Measurements from ENCODE around the gene TAF6L.
"Not testable (repeated sequence)": the region's sequence is repeated elsewhere in the genome, so short reads cannot be mapped to it uniquely, and the experiment has no call there.

TAF6L gene

DNA sequence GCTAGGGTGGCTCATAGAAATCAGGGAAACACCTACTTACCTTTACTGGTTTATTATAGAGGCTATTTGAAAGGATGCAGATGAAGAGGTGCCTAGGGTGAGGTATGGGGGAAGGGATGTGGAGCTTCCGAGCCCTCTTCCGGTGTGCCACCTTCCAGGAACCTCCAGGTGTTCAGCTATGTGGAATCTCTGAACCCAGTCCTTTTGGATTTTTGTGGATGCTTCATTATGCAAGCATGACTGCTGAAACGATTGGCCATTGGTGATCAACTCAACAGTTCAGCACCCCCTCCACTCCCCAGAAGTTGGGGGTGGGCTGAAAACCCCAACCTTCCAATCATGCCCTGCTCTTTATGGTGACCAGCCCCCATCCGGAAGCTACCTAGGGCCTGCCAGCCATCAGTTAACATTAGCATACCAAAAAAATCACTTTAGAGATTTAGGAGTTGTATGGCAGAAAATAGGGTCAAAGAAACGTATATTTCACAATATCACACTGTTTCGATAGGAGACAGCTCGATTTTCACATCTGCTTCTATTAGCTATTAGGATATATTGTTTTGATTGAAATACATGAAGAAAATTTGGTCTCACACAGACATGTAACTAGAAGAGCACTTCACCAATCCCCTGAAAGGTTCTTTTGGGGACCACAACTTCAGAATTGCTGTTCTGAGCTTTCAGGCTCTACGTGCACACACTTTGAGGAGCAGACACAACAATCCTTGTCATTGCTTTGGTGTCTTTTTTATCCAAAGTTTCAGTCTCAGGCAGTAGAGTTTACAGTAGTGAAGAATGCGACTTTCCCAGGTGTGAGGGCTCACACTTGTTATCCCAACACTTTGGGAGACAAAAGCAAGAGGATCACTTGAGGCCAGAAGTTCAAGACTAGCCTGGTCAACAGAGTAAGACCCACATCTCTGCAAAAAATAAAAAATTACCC lies 13.1 kb upstream of the TAF6L start:
- peak; percentile 96 for DNase-seq (ENCODE audit: low read depth, low spot score)

DNA sequence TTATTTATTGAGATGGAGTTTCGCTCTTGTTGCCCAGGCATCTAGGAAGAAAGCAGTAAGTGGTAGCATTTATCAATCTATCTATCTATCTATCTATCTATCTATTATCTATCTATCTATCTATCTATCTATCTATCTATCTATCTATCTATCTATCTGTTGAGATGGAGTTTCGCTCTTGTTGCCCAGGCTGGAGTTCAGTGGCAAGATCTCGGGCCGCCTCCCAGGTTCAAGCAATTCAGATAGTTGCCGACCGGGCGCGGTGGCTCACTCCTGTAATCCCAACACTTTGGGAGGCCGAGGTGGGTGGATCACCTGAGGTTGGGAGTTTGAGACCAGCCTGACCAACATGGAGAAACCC lies 10.3 kb upstream of the TAF6L start:
- DNase-seq (ENCODE audit: low read depth, low spot score), result not testable (repeated sequence)

DNA sequence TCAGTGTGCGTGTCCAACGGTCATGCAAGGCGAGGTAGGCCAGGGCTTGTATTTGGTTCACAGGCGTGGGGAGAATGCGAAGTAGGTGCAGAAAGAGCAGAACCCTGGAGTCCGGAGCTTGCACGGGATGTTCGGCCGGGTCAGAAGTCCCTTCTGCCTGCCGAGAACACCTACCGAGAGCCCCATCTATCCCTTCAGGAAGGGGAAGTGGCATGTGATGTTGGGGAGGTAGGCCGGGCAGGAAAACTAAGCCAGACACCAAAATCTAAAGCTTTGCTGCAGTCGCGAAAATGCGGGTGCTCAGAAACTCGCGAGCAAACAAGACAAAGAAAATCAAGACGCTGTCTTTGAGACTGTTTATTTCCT lies 435 bp upstream of the TAF6L start:
- peak; percentile 20 for DNase-seq (ENCODE audit: low read depth, low spot score)

DNA sequence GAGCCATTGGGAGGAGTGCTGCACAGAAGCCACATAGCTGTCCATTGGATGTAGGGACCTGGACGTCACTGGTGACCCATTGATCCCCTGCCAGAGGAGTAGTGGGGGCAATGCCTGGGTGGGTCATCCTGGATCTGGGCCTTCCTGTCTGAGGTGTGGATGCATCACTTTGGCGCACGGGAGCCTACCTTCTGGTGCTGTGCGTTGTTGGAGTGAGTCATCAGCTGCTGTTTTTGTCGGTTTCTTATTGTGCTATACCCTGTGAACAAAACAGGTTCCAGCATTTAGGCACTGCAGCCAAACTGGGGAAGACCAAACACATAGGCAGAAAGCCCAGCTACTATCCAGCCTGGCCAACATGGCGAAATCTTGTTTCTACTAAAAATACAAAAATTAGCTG lies 3.2 kb downstream of the TAF6L start:
- DNase-seq (ENCODE audit: low read depth, low spot score), result no peak

DNA sequence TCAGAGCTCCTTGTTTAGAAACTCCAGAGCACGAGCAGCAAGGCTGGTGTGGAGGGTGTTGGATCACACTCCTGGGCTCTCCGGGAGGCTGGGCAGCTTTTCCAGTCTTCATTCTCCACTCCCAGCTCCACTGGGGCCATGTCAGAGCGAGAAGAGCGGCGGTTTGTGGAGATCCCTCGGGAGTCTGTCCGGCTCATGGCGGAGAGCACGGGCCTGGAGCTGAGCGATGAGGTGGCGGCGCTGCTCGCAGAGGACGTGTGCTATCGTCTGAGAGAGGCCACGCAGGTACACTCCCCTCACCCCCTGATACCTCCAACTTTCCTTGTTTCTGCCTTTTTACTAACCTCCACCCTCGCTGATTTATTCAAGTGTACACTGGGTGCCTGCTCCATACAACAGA lies 4.5 kb downstream of the TAF6L start:
- DNase-seq (ENCODE audit: low read depth, low spot score), result no peak

DNA sequence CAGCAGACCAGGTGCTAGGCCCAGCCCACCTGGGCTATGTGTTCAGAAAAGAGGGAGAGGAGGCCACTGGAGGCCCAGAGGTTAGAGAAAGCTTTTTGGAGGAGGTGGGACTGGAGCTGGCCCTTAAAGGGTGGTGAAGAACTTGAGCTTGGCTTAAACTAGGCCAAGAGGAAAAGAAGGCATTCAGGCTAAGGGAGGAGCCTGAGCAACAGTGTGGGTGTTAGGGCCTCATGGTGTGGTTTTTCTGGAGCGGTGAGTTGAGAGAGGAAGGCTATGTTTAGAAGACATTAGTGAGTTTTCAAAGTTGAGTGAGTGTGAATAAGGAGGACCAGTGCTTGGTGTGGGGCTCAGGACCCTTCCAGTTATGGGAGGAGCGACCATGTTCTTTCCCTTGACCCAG lies 6.2 kb downstream of the TAF6L start:
- no peak for DNase-seq (ENCODE audit: low read depth, low spot score)

DNA sequence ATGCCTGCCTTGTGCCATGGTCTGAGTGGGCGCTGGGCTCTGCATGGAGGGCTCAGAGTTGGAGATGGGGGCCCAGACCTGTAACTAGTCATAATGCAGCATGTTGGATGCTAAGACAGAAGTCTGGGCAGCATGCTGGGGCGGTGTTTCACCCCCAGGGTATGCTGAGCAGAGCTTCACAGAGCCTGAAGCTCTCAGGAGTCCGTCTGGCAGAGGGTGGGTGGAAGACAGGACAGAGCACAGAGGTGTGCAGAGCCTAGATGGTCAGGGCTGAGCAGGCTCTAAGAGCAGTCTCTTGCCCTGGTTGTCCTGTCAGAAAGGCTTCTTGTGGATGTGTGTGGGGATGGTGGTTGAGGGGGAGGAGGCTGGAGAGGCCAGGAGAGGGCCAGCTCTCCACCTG lies 7.2 kb downstream of the TAF6L start:
- DNase-seq (ENCODE audit: low read depth, low spot score), result no peak

DNA sequence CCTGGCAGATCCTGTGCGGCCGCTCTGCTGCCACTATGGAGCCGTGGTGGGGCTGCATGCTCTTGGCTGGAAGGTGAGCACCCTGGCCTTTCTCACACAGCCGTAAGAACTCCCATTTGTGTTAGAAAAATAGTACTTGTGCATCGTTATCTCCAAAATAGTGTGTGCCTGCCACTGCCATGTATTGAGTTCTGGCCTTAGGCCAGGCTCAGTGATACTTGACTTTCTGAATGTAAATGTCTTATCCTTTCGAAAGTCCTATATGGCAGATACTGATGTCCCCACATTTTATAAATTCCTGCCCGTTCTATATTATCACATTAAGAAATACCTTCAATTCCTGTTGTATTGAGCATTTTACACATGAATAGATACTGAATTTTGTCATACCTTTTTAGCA lies 11.6 kb downstream of the TAF6L start:
- no peak for DNase-seq (ENCODE audit: low read depth, low spot score)

DNA sequence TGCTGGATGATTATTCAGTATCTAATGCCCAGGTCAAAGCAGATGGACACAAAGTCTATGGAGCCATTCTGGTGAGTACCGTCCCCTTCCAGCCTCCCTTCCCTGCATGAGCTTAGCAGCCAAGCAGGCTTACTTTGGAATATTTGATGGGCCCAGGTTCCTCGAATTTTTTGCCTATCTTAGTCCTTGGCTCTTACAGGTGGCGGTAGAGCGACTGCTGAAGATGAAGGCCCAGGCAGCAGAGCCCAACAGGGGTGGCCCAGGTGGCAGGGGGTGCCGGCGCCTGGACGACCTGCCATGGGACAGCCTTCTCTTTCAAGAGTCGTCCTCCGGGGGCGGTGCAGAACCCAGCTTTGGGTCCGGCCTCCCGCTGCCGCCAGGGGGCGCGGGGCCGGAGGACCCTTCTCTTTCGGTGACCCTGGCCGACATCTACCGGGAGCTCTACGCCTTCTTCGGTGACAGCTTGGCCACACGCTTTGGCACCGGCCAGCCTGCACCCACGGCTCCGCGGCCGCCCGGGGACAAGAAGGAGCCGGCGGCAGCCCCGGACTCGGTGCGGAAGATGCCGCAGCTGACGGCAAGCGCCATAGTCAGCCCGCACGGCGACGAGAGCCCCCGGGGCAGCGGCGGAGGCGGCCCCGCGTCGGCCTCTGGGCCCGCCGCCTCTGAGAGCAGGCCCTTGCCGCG lies 15.3 kb downstream of the TAF6L start:
- no peak for DNase-seq (ENCODE audit: low read depth, low spot score)

DNA sequence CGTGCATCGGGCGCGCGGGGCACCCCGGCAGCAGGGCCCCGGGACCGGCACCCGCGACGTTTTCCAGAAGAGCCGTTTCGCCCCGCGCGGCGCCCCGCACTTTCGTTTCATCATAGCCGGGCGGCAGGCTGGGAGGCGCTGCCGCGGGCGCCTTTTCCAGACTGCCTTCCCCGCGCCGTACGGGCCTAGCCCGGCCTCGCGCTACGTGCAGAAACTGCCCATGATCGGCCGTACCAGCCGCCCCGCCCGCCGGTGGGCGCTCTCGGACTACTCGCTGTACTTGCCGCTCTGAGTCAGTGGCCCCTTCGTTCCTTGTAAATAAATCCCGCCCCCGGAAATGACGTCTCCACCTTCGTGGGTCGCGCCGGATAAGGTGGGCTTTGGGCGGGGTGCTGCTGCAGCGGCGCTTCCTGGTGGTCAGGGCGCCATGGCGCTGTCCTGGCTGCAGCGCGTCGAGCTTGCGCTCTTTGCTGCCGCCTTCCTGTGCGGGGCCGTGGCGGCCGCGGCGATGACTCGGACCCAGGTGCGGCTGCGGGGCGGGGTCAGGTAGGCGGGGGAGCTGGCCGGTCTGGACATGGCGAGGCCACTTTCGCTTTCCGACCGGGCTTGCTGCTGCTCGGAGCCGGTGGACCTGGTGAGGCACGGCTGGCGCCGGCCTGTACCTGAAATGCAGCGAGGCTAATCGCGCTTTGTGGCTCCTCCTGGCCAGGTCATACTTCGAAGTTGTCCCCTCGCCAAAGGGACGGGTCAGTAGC lies 16.0 kb downstream of the TAF6L start, which contains the start of gene TMEM179B:
TMEM179B (plus strand) TSS at position 398 of the 755 bp plus-strand sequence; CDS start at position 428, 30 bp downstream.
- no peak for DNase-seq (ENCODE audit: low read depth, low spot score)

DNA sequence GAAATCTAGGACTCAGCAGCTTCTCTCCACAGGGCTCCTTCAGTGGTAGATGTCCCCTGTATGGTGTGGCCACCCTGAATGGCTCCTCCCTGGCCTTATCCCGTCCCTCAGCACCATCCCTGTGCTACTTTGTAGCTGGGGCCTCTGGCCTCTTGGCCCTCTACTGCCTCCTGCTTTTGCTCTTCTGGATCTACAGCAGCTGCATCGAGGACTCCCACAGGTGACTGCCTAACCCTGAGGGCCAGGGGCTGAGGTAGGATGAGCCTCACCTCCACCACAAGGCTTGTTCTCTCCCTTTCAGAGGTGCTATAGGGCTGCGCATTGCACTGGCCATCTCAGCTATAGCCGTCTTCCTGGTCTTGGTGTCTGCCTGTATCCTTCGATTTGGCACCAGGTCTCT lies 17.8 kb downstream of the TAF6L start:
- no peak for DNase-seq (ENCODE audit: low read depth, low spot score)

DNA sequence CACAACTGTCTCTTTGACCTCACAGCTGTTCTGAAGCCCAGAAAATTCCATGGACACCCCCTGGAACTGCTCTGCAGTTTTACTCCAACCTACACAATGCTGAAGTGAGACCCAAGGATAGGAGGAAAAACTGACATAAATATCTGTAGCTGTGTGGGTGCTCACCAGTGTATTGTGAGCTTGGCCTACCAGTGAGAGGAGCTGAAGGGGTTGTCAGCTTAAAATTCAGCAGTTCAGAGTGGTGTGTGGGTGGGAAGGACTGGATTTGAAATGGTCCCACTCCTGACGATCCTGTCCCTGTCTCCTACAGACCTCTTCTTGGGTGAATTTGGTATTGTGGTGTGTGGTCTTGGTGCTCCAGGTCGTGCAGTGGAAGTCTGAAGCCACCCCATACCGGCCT lies 18.4 kb downstream of the TAF6L start:
- no peak for DNase-seq (ENCODE audit: low read depth, low spot score)

DNA sequence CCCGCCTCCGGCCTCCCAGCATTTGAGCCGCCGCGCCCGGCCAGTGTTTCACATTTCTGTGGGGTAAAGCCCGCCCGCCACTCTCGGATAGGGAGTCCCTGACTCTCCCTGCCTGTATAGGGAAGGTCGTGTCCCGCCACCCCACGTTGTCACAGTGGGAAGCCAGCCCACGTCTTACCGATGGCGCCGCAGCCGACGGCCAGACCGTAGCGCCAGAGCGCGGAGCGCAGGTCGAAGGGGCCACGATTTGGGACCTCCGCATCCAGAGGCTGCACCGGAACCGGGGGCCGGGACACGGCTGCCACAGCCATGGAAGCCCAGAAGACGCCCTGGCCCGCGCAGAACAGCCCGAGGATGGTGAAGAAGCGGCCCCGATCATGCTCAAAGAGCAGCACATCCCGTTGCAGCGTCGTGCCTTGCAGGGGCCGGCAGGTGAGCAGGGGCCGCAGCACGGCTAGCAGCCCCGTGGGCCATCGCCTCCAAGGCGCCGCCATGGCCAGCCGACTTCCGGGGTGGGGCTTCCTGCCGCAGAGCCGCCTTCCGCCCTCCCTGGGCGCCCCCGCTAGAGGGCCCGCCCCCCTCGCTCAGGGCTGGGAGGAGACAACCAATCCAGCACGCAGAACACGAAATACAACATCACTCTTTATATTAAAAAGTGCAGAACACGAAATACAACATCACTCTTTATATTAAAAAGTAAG lies 20.5 kb downstream of the TAF6L start, which contains the start of gene TMEM223:
TMEM223 (minus strand) TSS at position 506 of the 701 bp plus-strand sequence; CDS start at position 494, 12 bp downstream.
- DNase-seq (ENCODE audit: low read depth, low spot score), result no peak

DNA sequence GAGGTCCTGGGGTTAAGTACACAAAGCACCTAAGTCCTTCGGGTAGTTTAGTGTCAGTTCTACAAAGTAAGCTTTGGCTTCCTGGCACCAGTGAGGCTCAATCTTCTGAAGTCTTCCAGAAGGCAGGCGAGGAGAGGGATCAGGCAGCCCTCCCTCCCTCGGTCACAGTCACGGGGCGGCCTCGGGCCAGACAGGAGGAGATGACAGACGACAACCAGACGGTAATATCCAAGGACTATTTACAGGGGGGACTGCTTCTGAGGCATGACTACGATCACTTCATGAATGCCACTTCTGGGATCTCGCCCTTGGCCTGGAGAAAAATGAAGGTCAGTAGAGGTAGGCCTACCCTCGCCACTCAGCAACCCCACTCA lies 21.0 kb downstream of the TAF6L start:
- no peak for DNase-seq (ENCODE audit: low read depth, low spot score)

DNA sequence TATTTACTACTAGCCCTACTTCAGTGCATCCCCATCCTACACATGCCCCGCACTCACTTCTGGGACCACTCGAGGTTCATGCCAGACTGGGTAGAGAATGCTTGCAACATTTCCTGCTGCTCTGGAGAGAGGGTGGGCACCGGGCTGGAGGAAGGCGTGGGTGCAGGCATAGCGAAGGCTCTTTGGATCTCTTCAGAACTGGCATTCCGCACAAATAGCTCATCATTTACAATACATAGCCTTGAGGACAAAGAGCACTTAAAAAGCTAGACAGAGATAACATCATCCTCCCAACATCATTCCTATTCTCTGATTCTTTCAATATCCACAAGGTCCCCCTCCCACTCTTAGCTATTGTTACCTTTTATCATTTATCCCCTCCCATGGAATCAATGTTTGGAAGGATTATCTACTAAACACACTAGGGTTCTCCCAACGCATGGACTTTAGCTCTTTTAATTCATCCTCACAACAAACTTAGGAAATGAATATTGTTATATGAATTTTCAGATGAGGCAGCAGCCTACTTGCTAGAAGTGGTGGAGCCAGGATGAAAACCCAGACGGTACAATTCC lies 23.1 kb downstream of the TAF6L start:
- no peak for DNase-seq (ENCODE audit: low read depth, low spot score)

DNA sequence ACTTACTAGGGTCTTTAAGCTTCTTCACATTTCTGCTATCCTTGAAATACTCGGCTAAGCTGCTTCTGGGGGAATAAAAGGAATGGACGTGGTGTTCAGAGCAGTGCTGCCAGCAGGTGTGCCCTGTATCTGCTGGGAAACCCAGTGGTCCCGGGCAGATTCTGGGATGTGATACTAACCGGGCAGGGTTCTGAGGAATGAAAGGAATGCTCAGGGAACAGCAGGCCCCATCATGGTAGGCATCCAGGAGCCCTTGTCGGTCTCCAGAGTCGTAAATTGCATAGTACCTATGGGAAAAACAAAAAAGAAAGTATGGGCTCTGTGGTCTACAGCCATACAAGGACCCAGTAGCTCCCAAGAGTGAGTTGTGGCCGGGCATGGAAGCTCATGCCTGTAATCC lies 25.1 kb downstream of the TAF6L start:
- DNase-seq (ENCODE audit: low read depth, low spot score), result no peak

DNA sequence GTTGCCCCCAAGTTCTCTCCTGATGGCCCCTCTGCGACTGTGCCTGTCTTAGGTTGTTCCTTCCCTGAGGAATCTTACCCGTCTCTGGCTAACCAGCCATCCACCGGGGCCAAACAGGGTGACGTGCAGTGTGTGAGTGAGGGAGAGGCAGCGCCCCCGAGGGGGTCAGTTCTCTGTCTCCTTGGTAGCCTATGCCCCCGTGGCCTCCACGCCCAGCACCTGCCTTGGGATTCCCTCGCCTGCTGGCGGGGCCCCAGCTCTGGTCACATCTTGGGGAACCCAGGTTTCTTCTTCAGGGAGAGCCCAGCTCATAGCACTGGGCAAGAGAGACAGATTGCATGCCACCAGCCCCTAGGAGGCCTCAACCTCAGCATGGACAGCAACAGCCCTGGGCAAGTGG lies 28.3 kb downstream of the TAF6L start:
- DNase-seq (ENCODE audit: low read depth, low spot score), result no peak

DNA sequence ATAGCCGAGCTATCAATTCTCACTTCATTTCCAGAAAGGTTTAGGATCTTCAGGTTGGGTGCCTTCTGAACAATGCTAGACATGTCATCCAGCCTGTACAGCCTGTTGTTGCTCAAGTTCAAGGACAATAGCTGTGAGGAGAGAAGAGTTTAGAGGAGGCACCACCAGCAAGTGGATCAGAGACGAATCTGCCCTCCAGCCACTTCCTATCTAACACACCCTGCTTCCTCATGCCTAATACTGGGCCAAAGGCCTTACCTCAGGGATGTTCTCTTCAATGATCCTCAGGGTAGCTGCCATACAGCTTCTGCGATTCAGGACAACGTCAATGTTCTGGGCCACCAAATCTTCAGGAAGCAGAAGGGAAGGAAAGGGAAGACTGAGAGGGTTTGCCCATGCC lies 29.9 kb downstream of the TAF6L start:
- no peak for DNase-seq (ENCODE audit: low read depth, low spot score)

DNA sequence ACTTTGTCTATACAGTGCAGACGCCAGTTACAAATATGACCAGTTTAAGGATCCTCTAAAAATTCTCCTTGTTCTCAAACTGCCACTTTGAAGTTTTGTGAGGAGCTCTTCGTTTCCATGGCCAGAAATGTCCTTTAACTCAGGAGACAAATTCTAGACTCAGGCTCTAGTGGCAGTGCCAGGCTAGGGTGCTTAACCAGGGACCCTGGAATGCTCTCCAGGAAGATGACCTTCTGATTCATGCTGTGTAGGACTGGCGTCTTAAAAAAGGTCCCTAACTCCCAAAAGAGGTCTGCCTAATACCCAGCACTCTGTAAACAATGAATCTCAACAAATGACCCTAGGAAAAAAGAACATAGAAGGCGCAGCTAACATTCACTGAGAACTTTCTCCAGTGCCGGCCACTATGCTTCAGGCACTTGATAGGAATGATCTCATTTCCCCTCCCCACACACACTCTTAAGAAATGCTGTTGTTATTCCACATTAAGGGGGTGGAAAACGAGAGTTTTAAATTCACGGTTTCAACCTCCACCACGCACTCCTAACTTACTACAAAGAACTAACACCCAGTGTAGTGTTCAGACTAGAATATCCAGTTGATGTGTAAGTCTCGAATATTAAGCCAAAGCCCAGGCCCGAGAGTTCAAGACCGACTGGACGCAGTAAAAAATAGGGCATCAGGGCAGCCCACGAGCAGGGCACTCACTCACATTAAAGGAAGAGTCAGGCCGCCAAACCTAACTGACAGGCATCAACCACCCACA lies 33.3 kb downstream of the TAF6L start:
- DNase-seq (ENCODE audit: low read depth, low spot score), result no peak

DNA sequence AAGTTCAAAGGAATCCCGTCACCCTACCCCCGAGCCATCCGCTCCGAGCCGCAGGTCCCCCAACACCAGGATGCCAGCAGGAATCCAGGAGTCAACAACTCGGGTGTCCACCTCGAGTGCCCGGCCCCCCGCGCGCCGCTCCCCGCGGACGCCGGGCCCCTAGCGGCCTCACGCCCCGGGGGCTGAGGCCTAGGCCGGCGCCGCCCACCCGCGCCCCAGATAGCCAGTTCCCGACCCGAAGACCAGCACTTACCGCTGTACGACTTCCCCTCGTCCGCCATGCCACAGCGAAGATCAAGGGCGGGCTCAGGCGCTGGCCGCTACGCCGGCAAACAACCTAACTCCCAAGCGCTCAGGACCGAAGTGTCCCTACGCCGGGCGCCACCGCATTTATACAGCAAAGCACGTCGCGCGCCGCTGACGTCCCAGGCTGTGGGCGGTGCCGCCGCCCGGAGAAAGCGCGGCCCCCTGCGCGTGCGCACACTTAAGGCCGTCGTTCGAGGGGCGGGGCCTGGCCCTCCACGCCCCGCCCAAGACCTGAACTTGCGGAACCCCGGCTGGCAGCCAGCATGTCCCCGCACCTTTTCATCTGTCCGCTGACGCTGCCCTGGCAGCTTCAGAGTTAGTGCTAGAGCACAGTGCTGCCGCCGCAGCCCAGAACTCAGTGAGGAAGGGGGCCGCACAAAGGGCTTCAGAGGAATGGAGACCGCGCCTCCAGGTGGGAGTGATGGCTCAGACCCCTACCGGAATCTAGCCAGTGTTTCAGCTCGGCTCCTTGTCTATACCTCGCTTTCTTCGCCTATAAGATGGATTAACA lies 34.1 kb downstream of the TAF6L start, which contains the start of gene NXF1:
NXF1 (minus strand) TSS at position 365 of the 817 bp plus-strand sequence; CDS start at position 281, 84 bp downstream.
- no peak for DNase-seq (ENCODE audit: low read depth, low spot score)
